PC-3 (cell line): ENCODE measurements around the gene TSSK2.

Experiments used
- EZH2 ChIP-seq: fragments of 300-600 bp; sonication (generic); IDR thresholded peaks from one replicate; pipeline ENCODE4 v1.6.1; 2017; ENCODE audit warnings: antibody characterized with exemption, mild to moderate bottlenecking, low read length; ENCODE audit not compliant: unreplicated experiment
- TF ChIP-seq, protein P1 (sequence below): fragments of 300-600 bp; sonication (generic); conservative IDR thresholded peaks from 2 replicates; pipeline ENCODE4 v1.5.1; 2017; ENCODE audit warnings: antibody characterized with exemption, low read depth, mild to moderate bottlenecking, low read length

DNA sequence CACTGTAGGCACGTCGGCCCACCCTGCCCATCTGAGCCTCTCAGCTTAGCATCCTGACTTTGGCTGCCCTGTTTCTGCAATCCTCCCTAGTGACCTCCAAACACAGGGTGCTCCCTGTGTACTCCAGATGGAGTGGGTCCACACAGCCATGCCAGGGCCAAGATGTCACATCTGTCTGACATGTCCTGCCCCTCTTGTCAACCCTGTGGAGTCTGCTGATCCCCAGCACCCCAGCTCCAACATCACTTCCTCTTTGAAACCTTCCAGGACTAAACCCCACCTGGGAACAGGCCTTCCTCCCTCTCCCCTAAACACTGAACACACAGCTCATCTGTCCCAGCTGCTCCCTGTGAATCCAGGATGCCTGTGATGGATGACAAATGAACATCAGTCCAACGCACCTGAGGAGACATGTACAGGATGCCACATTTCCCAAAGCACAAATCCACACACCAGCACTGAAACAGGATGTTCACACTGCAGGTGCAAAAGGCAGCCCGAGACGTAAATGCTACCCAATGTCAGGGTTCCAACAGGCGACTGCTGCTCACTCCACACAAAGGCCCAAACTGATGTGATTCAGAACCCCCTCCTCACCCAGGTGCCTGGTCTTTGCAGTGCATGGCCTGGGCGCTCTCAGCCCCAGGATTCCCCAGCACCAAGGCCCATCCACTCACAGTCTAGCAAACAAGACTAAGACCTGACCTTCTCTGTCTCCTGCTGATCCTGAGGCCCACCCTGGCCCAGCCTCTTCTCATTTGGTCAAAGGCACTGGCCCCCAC is 2.0 kb upstream of the TSSK2 start:
- TF ChIP-seq, protein P1, sequence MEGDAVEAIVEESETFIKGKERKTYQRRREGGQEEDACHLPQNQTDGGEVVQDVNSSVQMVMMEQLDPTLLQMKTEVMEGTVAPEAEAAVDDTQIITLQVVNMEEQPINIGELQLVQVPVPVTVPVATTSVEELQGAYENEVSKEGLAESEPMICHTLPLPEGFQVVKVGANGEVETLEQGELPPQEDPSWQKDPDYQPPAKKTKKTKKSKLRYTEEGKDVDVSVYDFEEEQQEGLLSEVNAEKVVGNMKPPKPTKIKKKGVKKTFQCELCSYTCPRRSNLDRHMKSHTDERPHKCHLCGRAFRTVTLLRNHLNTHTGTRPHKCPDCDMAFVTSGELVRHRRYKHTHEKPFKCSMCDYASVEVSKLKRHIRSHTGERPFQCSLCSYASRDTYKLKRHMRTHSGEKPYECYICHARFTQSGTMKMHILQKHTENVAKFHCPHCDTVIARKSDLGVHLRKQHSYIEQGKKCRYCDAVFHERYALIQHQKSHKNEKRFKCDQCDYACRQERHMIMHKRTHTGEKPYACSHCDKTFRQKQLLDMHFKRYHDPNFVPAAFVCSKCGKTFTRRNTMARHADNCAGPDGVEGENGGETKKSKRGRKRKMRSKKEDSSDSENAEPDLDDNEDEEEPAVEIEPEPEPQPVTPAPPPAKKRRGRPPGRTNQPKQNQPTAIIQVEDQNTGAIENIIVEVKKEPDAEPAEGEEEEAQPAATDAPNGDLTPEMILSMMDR: no peak
- TF ChIP-seq EZH2: no peak
